ENCODE measurements around the gene PILRA. TPM values are rescaled to one million over a fixed set of nuclear protein-coding genes. Genes with fewer than 3 reads are reported as not detected.

The PILRA gene
- total RNA-seq, 1 experiment from 2014 or later, result 0.68 TPM

DNA sequence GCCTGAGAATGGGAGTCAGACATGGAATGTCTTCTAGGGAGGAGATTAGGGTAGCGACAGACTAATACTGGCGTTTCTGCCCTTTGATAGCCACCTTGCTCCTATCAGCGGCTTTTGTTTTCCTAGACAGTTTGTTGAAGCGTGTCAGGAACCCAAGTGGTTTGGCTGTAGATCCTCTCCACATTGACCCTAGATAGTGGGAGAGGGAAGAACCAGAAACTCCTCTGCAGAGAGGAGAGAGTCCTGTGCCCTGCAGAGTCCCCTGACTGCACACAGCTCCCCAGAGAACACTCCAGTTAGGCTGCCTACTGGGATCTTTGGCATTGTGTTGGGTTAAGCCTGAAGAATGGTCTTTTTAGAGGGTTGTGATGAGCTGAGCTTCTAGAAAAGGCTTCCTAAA lies 58.8 kb downstream of the PILRA start:
- H3K4me1 Mint-ChIP-seq (ENCODE audit: low read depth, unreplicated experiment), result peaks cover 23% of the 10 kb centered on the region
- H3K9me3 Mint-ChIP-seq (ENCODE audit: unreplicated experiment), result no peaks in the 10 kb centered on the region
- BruUV-seq (replicated peaks), result no TSS peak
- no peak for DNase-seq
- TF ChIP-seq, protein P1, sequence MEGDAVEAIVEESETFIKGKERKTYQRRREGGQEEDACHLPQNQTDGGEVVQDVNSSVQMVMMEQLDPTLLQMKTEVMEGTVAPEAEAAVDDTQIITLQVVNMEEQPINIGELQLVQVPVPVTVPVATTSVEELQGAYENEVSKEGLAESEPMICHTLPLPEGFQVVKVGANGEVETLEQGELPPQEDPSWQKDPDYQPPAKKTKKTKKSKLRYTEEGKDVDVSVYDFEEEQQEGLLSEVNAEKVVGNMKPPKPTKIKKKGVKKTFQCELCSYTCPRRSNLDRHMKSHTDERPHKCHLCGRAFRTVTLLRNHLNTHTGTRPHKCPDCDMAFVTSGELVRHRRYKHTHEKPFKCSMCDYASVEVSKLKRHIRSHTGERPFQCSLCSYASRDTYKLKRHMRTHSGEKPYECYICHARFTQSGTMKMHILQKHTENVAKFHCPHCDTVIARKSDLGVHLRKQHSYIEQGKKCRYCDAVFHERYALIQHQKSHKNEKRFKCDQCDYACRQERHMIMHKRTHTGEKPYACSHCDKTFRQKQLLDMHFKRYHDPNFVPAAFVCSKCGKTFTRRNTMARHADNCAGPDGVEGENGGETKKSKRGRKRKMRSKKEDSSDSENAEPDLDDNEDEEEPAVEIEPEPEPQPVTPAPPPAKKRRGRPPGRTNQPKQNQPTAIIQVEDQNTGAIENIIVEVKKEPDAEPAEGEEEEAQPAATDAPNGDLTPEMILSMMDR (IDR thresholded peaks at IDR 0.05; ENCODE audit: insufficient read depth in 1 of 2, low read depth in 1 of 2, low read length in 1 of 2, severe bottlenecking in 1 of 2, unreplicated experiment in 1 of 2), result no peak
- ChIA-PET CTCF (no interaction called here), POLR2A (no interaction called here)
- H3K36me3 ChIP-seq (ENCODE audit: control insufficient read depth, insufficient read depth, low read length), result no peaks in the 10 kb centered on the region; the same call in 1 of the 2 replicates
- peaks cover 79% of the 10 kb centered on the region for H3K36me3 Mint-ChIP-seq (ENCODE audit: insufficient read depth, unreplicated experiment)
- no peaks in the 10 kb centered on the region for H3K27me3 ChIP-seq (replicated peaks; ENCODE audit: control insufficient read depth, insufficient read depth, low read length)
- H3K27ac Mint-ChIP-seq (ENCODE audit: unreplicated experiment), result peak overlapping the region; percentile 71
- H3K27me3 Mint-ChIP-seq (ENCODE audit: insufficient read depth, unreplicated experiment), result peaks cover 4% of the 10 kb centered on the region
- no peaks in the 10 kb centered on the region for H3K9me3 ChIP-seq
- intact Hi-C loops (cut with micrococcal nuclease; ENCODE audit: unreplicated experiment), result no loop called here
- 0 out of 2 replicates have a peak, but pooled peaks cover 10% of the 10 kb centered on the region for H3K4me1 ChIP-seq
- H3K4me3 ChIP-seq (ENCODE audit: low read depth, low read length), result no peak overlapping the region
- peak overlapping the region; percentile 89 for H3K4me3 Mint-ChIP-seq (ENCODE audit: unreplicated experiment)

DNA sequence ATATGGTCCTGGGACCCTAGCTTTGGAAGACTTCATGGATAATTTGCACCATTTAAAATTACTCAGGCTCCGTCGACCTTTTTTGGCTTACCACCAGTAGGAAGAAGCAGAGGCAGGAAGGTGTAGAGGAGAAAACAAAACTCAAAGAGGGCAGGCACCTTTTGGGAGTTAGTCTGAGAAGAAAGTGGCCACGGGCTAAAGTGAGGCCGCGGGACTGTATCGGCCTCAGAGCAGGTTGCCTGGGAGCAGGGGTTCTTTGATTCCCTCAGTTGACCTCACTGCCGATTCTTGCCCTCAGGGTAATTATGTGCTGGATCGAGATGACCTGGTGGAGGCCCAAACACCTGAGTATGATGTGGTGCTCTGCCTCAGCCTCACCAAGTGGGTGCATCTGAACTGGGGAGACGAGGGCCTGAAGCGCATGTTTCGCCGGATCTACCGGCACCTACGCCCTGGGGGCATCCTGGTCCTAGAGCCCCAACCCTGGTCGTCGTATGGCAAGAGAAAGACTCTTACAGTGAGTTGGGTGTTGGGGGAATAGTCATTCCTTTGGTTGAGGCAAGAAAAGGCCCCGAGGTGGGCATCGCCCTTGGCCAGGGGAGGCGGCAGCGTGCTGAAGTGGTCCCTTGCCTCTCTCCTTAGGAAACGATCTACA lies 59.5 kb downstream of the PILRA start:
- intact Hi-C loops (cut with micrococcal nuclease; ENCODE audit: unreplicated experiment), result no loop called here
- H3K4me3 ChIP-seq (ENCODE audit: low read depth, low read length), result no peak overlapping the region
- H3K27ac Mint-ChIP-seq (ENCODE audit: unreplicated experiment), result no peak overlapping the region
- peaks cover 4% of the 10 kb centered on the region for H3K27me3 Mint-ChIP-seq (ENCODE audit: insufficient read depth, unreplicated experiment)
- peaks cover 23% of the 10 kb centered on the region for H3K4me1 Mint-ChIP-seq (ENCODE audit: low read depth, unreplicated experiment)
- no TSS peak for BruUV-seq (replicated peaks)
- no peaks in the 10 kb centered on the region for H3K9me3 ChIP-seq
- 0 out of 2 replicates have a peak, but pooled peaks cover 10% of the 10 kb centered on the region for H3K4me1 ChIP-seq
- peaks cover 79% of the 10 kb centered on the region for H3K36me3 Mint-ChIP-seq (ENCODE audit: insufficient read depth, unreplicated experiment)
- ChIA-PET CTCF (no interaction called here), POLR2A (no interaction called here)
- TF ChIP-seq, protein P1 (IDR thresholded peaks at IDR 0.05; ENCODE audit: insufficient read depth in 1 of 2, low read depth in 1 of 2, low read length in 1 of 2, severe bottlenecking in 1 of 2, unreplicated experiment in 1 of 2), result no peak
- DNase-seq, result no peak
- no peaks in the 10 kb centered on the region for H3K9me3 Mint-ChIP-seq (ENCODE audit: unreplicated experiment)
- H3K27me3 ChIP-seq (replicated peaks; ENCODE audit: control insufficient read depth, insufficient read depth, low read length), result no peaks in the 10 kb centered on the region
- no peak overlapping the region for H3K4me3 Mint-ChIP-seq (ENCODE audit: unreplicated experiment)
- H3K36me3 ChIP-seq (ENCODE audit: control insufficient read depth, insufficient read depth, low read length), result no peaks in the 10 kb centered on the region; the same call in 1 of the 2 replicates

DNA sequence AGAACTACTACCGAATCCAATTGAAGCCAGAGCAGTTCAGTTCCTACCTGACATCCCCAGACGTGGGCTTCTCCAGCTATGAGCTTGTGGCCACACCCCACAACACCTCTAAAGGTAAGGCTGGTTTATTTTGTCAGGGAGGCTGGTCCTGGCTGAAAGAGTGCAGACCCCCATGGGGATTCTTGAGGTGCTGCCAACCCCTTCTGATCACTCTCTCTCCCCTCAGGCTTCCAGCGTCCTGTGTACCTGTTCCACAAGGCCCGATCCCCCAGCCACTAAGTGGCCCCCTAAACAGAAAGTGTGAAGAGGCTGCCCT lies 59.9 kb downstream of the PILRA start:
- intact Hi-C loops (cut with micrococcal nuclease; ENCODE audit: unreplicated experiment), result no loop called here

More for the DNA sequence above, 59.9 kb downstream of the PILRA start:
- Histone ChIP-seq H3K9me3 (no peaks in the 10 kb centered on the region), H3K36me3 (ENCODE audit: control insufficient read depth, insufficient read depth, low read length) (no peaks in the 10 kb centered on the region; the same call in 1 of the 2 replicates), H3K27me3 (replicated peaks; ENCODE audit: control insufficient read depth, insufficient read depth, low read length) (no peaks in the 10 kb centered on the region), H3K4me3 (ENCODE audit: low read depth, low read length) (no peak overlapping the region), H3K4me1 (0 out of 2 replicates have a peak, but pooled peaks cover 10% of the 10 kb centered on the region)
- H3K4me3 Mint-ChIP-seq (ENCODE audit: unreplicated experiment), result peak overlapping the region; percentile 33
- no peak for DNase-seq
- TF ChIP-seq, protein P1 (IDR thresholded peaks at IDR 0.05; ENCODE audit: insufficient read depth in 1 of 2, low read depth in 1 of 2, low read length in 1 of 2, severe bottlenecking in 1 of 2, unreplicated experiment in 1 of 2), result no peak
- CTCF ChIA-PET, result no interaction called here
- BruUV-seq (replicated peaks), result no TSS peak
- H3K36me3 Mint-ChIP-seq (ENCODE audit: insufficient read depth, unreplicated experiment), result peaks cover 75% of the 10 kb centered on the region
- peaks cover 23% of the 10 kb centered on the region for H3K4me1 Mint-ChIP-seq (ENCODE audit: low read depth, unreplicated experiment)
- POLR2A ChIA-PET, result no interaction called here
- H3K9me3 Mint-ChIP-seq (ENCODE audit: unreplicated experiment), result no peaks in the 10 kb centered on the region
- peaks cover 4% of the 10 kb centered on the region for H3K27me3 Mint-ChIP-seq (ENCODE audit: insufficient read depth, unreplicated experiment)
- no peak overlapping the region for H3K27ac Mint-ChIP-seq (ENCODE audit: unreplicated experiment)
